Measurements from ENCODE around the gene FAM47E.

Gene FAM47E, protein sequence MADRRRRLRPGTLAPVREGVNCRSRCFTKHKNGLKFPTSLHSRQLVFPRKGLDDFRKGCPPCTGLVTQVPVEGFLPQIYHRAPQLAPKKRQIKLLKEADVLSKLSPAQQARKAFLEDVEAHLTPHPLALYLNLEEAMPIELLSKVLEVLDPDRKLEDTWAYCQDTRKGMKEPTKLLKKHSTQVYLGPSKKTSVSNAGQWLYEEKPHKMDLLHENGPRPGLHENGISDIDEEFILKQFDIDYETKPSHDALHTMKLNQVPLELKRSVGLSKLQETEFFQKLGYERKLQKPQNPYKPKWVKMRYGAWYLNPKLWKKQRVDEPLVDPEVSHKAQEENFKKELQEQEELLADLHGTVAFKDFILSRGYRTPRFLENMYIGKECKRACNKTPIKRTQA

DNA sequence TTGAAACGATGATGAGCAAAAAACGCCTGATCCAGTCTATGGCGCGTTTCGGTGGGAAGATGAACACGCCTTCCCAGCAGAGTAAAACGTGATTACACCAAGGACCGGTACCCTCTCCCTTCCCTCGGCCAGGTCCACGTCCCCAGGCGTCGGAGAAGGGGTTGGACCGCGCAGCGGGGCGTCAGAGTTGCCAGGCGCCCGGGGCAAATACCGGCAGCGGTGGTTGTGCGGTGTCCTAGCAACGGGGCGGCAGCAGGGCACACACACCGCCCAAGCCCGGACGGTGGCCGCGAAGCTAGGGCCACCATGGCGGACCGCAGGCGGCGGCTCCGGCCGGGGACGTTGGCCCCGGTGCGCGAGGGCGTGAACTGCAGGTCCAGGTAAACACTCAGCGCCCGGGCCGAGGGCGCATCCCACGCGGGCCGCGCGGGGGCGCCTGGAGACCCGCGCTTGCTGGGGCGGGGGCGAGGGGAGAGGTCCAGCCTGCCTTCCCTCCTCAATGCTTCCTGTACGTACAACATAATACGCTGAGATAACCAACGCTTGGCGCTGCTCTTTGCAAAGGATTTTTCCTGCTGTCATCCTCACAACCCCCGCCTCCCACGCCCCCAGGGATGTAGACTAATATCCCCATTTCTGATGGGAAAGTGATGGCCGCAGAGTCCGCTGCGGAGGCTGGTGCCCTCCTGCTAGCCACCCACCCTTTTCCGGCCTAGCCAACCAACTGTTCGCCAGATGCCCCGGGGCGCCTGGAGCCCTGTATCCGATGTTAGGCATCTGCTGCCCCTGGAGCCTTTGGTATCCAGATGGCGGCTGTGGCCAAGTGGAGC is at the start of gene FAM47E:
Gene FAM47E, plus strand, starts transcription at position 281 of the 830 bp plus-strand sequence. Its CDS starts 26 bp downstream, at position 307.
- no peak for DNase-seq

DNA sequence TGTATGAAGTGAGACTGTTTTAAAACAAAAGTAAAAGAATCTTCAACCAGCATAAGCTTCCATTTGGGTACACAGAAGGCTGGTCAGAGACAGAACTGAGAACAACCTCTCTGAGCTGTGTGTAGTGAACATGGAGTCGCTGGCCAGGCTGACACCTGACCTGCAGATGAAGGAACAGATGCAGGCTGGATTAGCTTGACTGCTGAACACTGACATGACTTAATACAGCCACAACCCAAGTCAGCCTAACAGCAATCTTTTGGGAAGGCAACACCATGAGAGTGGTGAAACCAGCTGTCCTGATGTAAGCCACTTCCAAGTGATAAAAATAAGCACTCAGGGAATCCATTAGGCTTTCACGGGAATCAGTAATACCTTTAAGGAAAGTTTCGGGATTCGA is 48.0 kb upstream of the FAM47E start:
- DNase-seq = no peak

DNA sequence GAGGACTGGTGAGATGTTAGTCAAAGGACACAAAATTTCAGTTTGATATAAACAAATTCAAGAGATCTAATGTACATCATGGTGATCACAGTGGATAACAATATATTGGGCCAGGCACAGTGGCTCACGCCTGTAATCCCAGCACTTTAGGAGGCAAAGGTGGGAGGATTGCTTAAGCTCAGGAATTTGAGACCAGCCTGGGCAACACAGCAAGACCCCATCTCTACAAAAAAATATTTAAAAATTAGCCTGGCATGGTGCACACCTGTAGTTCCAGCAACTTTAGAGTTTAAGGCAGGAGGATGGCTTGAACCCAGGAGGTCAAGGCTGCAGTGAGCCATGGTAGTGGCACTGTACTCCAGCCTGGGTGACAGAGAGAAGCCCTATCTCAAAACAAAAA is 46.6 kb upstream of the FAM47E start:
- no peak for DNase-seq

DNA sequence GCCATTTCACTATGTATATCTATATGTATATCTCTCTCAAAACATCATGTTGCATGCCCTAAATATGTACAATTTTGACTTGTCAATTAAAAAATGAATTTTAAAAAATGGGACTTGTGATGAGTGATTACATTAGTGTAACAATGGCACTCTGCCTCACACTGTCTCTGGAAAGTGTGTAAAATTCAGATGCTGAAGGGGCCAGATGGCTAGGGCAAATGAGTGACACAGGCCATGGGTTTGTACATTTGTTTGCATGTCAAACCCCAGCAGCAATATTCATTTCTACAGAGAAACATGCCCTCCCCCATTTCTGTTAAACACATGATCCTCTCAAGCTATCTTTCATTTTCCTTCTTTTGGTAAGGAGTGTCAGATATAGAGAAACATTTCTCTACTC is 46.0 kb upstream of the FAM47E start:
- no peak for DNase-seq

DNA sequence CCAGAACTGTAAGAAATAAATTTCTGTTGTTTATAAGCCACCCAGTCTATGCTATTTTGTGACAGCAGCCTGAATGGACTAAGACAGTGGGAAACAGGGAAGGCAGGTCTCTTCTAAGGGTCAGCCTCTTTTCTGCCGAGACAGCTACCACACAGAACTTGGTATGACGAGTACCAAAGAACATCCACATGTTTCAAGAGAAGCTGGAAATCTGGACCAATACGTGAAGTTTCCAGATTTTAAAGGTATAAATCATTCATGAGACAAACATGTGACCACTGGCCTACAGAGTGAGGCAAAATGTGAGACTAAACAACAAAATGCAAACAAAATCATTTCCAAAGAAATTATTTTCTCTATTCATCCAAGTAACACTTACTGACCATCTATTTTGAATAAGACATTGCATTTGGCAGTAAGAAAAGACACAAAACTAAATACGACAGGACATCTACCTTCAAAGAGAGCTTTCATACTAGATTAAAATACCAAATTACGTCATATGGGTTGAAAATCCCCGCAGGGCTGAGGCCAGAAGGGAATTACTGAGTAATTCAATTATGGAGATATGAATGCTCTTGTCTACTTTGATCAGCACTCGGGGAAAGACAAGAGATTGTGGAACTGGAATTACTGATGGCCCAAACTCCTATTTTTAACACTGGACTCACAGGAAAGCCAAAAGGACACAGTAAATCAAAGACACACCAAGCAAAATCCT is 45.1 kb upstream of the FAM47E start:
- DNase-seq = no peak

DNA sequence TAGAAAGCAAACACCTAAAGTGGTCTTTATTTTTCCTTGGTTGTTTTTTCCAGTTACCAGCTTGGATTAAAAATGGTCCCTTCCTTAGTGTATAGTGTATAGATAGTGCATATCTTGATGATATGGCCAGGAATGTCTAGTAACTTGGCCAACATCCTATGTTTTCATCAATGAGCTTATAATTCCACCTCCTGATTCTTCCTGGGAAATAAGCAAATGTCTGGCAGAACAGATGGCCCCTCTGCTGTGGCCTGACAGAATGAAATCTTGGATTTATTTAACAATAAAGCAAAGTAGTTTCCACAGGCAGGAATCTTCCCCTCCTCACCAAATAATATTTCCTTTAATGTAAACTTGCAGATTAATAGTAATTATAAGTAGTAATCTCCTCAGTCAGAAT is 44.0 kb upstream of the FAM47E start:
- DNase-seq = no peak

DNA sequence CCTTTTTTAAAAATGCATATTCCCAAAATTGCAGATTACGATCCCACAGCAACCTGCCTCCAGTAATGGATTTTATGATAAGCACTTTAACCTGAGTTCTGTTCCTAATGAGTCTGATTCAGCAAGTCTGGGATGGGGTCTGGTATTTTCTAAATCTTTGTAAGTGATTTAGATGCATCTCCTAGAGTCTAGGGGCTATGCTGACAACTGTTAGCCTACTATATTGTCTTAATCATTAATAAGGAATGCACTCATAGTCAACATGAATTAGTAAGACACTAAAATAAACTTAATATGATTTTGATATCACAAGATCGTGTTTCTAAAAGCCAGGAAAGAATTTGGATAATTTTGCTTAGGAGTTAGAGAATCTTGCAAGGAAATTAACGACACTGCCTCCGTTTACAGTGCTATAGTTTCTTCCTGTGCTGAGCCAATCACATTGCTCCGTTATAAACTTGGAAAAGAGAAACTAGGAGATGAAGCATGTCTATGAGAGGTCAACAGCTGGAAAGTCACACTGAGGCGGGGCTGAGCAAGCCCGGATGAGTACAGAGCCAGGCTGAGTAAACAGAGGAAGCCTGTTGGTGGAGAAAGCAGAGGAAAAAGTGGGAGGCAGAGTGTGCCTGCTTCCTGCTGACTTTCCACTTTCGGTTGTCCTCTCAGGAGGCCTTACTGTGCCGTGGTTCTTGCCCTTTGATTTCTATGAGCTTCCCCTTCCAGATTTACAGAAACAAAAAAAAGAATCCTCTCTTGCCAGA is 43.3 kb upstream of the FAM47E start:
- no peak for DNase-seq

DNA sequence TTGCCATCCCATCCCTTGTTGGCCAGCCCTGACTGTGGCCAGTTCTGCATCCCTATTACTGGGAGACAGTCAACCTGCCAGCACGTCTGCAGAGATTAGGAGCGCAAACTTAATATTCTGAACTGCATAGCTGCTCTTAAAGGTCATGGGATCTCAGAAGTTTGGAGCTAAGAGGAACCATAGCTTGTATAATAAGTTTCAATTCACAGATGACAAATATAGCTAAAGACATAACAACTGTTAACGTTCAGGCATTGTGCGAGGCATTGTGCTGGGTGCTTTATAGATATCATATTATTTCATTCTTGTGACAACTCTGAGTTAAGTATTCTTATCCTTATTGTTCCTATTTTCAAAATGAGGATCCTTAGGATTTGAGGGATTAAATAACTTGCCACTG is 41.6 kb upstream of the FAM47E start:
- no peak for DNase-seq

DNA sequence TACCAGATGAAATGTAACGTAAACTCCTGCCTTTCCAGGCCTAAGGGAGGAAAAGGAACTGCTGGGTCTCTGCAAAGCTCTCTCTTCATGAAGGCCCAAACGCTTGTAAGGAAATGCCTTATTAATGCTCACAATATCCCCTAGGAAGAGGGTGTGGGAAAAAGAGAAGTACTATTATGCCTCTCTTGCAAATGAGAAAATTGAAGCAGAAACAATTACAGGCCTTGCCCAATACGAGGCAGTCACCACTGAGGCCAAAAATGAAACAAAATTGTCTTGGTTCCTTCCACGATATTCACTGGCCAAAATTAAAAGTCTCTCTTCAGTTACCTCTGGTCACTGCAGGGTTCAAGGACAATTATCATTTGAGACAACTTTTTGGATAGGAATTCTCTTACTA is 41.1 kb upstream of the FAM47E start:
- no peak for DNase-seq

DNA sequence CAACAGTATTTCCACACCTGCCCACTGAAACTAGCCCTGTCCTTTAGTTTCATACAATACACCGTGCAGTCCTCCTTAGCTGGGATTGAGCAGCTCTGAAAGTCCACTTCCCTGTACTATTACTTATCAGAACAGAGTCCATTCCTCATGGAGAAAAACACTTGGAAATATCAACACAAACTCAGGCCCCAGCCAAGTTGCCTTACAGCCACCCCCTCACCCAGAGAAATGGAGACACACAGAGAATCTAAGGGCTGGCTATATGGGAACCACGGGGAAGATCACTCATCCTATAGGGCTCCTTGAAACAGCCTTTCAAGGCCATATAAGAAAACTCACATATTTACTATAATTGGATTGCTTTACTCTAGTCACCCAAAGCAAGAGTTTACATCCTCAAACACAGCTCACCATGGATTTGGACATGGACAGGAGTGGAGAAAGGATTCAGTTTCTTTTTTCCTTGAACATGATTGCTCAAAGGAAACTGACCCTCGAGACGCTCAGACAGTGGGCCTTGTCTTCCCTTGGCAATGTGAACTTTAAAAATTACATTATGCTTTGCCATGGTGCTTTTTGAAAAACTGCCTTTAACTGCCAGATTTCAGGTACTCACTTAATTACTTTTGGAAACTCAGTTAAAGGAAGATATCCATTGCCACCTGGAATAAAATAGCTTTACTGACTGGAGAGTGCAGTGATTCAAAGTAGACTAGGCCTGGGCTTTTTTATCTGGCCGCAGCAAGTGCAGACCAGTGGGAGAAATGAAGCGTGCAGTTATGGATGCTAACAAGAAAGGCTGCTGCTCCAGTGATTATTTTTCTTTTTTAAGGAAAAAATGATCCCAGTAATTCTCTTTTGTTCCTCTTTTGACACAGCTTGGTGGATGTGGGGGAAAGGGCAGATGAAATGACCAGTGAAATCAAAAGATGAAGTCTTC is 39.5 kb upstream of the FAM47E start:
- DNase-seq = no peak

DNA sequence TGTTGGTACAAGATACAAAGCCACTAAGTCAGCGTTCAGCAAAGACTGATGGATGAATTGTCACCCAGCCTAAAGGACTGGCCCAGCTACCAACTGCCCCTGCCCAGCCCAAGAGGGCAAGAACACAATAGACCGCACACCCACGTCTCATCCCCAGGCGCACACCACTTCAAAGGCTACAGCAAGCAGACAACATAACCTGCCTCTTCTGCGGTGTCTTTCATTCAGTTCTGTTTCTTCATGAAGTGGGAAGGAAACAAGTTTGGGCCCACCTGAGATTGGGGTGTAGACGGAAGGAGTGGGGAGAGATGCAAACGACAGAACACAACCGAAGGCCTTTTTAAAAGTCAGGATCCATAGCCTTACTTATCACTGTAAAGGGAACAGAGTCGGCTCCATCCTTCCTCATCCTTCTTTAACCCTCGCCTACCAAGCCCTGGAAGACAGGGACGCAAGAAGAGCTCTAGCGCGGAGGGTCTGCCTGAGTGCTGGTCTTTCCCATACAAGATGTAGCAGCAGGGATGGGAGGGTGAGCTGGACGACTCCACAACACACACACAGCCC is 38.6 kb upstream of the FAM47E start:
- no peak for DNase-seq

DNA sequence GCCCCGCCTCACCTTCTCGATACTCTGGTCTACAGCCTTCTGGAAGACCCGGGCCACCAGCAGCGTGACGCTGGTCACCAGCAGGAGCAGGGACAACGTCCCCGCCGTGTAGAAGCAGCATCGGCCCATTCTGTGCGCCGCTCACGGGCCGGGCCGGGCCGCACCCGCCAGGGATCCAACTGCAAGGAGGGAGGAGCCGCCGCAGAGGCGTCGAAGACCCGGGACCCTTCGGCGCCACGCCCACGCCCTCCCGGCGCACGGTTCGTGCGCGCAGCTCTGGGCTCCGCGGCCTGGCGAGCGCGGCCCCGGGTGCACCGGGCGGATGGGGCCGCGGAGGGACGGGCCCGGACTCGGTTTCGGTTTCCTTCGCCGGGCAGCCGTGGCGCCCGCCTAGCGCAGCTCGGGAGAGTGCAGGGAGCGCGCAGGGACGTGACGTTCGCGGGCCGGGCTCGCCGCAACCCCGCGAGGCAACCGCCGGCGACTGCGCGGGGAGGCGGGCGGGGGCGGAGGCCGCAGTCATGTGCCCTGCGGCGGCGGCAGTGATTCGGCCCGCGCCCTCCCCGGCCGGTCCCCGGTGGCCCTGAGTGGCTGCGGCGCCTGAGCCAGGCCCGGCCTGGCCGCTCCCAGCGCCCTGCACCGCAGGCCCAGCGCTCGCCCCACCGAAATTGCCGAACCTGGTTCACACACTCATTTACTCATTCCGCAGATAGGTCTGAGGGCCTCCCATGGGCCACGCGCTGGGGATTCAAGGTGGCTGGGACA is 37.9 kb upstream of the FAM47E start, which contains the start of gene SCARB2:
Gene SCARB2, minus strand, starts transcription at position 410 of the 762 bp plus-strand sequence. Its CDS starts 281 bp downstream, at position 129.
- DNase-seq = no peak

DNA sequence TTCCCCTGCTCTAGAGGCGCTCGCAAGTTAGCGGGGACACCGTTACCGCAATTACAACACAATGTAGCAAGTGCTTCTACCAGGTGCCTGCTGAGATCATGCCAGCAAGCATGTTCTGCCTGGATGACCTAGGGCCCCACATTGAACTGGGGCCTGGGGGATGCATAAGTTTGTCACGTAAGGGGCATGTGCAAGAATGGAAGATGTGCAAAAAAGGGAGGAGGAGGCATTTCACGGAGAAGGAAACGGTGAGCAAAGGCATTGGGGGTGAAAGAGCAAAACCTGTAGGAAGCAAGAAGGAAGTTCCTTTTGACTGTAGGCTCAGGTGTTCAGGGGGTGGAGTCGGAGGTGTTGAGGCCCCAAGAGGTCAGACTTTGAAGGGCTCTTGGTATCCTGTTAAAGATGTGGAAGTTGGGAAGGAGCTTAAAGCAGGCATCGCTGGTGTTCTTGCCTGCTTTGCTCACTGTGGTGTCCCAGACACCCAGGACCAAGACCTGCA is 37.3 kb upstream of the FAM47E start:
- DNase-seq = no peak

DNA sequence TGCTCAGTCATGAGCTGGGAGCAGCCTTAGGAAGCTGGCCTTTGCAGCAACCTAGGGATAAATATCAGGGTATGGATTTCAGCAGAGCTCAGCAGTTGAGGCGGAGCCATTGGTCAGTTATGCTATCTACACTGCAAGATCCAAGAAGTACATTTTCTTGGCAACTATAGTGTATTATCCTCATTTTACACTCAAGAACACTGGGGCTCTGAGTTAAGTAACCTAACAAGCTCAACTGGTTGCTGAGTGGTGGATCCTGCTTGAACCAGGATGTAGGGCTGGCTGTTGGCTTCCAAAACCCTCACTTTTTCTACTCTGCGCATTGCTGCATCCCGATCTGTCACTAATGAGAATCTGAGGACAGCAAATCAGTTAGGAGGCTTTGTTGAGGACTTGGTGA is 36.4 kb upstream of the FAM47E start:
- DNase-seq = no peak

DNA sequence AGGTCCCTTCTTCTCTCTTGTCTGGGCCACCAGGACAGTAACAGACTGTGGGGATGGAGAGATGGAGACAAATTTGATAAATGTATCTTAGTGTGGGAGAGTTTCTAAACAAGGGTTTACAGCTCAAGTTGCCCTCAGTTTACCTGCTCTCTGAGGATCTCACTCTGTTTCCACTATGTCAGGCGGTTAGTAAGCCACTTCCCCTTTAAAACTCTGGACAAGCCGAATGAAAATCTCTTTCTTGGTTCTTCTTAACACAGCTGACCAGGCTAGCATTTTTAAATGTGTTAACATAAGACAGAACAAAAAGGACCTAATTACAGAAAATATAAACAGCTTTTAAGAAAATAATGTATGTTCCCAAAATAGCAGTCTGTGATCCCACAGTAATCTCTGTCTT is 35.0 kb upstream of the FAM47E start:
- no peak for DNase-seq

DNA sequence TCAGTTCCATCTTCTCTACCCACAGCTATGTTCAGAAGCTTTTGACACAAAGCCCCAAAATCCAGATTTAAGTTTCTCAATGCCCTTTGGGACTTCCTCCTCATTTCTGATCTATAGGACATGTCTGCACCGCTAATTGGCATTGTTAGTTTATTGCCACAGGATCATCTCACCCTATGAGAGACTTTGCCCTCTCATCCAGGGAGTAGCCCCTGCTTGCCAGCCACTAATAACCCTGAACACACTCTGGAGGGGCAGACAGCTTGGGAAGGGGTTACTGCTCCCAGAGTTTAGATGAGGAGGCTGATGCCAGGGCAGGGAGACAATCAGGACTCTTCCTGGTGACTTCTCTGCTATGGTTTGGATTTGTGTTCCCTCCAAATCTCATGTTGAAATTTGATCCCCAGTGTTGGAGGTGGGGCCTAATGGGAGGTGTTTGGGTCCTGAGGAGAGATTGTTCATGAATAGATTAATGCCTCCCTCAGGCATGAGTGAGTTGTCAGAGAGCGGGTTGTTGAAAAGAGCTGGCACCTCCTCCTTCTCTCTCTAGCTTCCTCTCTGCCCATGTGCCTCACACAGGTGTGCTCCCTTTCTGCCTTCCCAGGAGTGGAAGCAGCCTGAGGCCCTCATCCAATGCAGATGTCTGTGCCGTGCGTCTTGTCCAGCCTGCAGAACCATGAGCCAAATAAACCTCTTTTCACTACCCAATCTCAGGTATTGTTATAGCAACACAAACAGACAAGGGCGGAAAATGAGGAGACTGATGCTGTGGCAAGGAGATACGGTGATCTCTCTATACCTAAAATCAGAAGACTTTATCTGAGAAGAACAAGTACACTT is 34.3 kb upstream of the FAM47E start:
- no peak for DNase-seq

DNA sequence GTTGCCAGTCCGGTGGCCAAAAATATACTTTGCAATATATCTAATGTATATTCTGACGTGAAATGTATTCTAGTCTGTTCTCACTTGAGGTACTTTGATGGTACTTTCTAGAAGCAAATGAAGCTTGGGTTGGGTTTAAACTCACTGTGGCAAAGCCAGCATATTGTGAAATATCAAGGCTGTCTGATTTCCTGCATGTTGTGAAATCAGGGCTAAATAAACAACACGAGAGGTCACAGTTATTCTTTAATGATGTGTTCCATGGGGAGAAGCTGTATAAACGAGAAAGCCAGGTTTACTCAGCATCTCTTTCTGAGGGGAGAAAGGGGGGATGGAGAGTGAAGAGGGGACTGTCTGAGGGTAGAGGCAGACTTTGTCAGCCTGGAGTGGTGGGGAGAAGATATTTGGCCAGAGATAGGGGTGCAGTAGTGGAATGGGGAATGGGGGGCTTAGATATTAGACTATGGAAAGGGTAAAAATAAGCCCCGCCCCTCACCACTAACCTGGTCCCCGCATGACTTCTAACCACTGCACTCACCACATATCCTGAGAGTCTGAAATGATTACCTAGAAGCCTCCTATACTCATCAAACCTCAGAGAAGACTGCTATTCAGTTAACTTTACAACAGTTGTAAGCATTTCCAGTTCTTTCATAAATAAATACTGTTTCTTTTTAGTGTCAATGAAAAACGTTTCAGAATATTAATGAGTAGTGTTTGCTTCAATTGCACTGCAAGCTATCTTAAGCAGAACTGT is 32.0 kb upstream of the FAM47E start:
- no peak for DNase-seq

DNA sequence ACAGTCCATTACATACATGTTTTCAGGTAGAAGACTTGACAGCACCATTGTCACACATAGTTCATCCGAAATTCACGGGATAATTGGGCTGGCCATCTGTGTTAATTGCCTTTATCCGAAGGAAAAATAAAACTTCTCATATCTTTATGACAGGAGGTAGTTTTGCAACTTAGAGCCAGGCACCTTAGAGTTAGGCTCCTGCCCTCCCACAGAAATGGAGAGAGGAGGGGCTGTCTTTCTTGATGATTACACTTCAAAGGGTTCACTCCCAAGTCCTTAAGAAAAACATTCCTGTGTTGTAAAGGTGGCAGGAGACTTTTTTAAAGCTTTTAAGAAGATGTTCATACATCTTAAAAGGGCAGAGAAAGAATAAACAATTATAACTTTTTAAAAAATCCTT is 27.4 kb upstream of the FAM47E start:
- no peak for DNase-seq
